DOHH2 (cell line): ENCODE data around the gene SLC44A3.

Experiments
- H3F3A ChIP-seq: fragments of 200-600 bp; sonication (generic), shearing (Covaris generic); 2 replicates; pipeline ENCODE4 v1.6.0; 2016; ENCODE audit warnings: antibody characterized with exemption, mild to moderate bottlenecking; ENCODE audit not compliant: control insufficient read depth, insufficient read depth
- H3K27ac ChIP-seq: fragments of 200-600 bp; sonication (generic); 2 replicates; pipeline ENCODE4 v1.5.1; 2014; ENCODE audit warnings: low read depth, mild to moderate bottlenecking, low read length, moderate library complexity
- H3K27me3 ChIP-seq: fragments of 200-600 bp; sonication (generic); 2 replicates; pipeline ENCODE4 v1.6.1; 2014; ENCODE audit warnings: mild to moderate bottlenecking, low read length, mixed read lengths; ENCODE audit not compliant: control insufficient read depth
- H3K36me3 ChIP-seq: fragments of 200-600 bp; sonication (generic); 2 replicates; pipeline ENCODE4 v1.6.1; 2014; ENCODE audit warnings: mild to moderate bottlenecking, low read length, moderate library complexity, mixed read lengths; ENCODE audit not compliant: control insufficient read depth
- H3K4me1 ChIP-seq: fragments of 200-600 bp; sonication (generic); 2 replicates; pipeline ENCODE4 v1.6.1; 2014; ENCODE audit warnings: mild to moderate bottlenecking, low read length, mixed read lengths; ENCODE audit not compliant: control insufficient read depth
- H3K4me2 ChIP-seq: fragments of 200-600 bp; sonication (generic); 2 replicates; pipeline ENCODE4 v1.6.0; 2014; ENCODE audit warnings: mild to moderate bottlenecking, low read length, moderate library complexity
- H3K4me3 ChIP-seq: fragments of 200-600 bp; sonication (generic); 2 replicates; pipeline ENCODE4 v1.5.1; 2014; ENCODE audit warnings: mild to moderate bottlenecking, low read length, mixed read lengths
- H3K79me2 ChIP-seq: fragments of 200-600 bp; sonication (generic); 2 replicates; pipeline ENCODE4 v1.6.1; 2014; ENCODE audit warnings: mild to moderate bottlenecking, low read length, mixed read lengths; ENCODE audit not compliant: control insufficient read depth
- H3K9me2 ChIP-seq: fragments of 200-600 bp; sonication (generic); replicated peaks from 2 replicates; pipeline ENCODE4 v1.6.1; 2014; ENCODE audit warnings: mild to moderate bottlenecking, low read length, mixed read lengths; ENCODE audit not compliant: control insufficient read depth
- H3K9me3 ChIP-seq: fragments of 200-600 bp; sonication (generic); 2 replicates; pipeline ENCODE4 v1.6.1; 2014; ENCODE audit warnings: antibody characterized with exemption, low read length, mixed read lengths; ENCODE audit not compliant: control insufficient read depth, insufficient read depth
- H4K20me1 ChIP-seq: fragments of 200-600 bp; sonication (generic); 2 replicates; pipeline ENCODE4 v1.6.0; 2014; ENCODE audit warnings: low read depth, mild to moderate bottlenecking, antibody characterized with exemption, low read length, moderate library complexity; ENCODE audit not compliant: control insufficient read depth, insufficient read depth
- CTCF ChIP-seq: fragments of 200-600 bp; sonication (generic); IDR thresholded peaks from one replicate; pipeline ENCODE4 v1.5.1; 2014; ENCODE audit warnings: antibody characterized with exemption, mild to moderate bottlenecking, low read depth, low read length; ENCODE audit not compliant: poor library complexity, severe bottlenecking
- EZH2phosphoT487 ChIP-seq: fragments of 200-600 bp; sonication (generic); IDR thresholded peaks from 2 replicates; pipeline ENCODE4 v1.6.1; 2017; ENCODE audit warnings: borderline replicate concordance, mild to moderate bottlenecking, antibody characterized with exemption, low read length, moderate library complexity, mixed read lengths

SLC44A3 gene

DNA sequence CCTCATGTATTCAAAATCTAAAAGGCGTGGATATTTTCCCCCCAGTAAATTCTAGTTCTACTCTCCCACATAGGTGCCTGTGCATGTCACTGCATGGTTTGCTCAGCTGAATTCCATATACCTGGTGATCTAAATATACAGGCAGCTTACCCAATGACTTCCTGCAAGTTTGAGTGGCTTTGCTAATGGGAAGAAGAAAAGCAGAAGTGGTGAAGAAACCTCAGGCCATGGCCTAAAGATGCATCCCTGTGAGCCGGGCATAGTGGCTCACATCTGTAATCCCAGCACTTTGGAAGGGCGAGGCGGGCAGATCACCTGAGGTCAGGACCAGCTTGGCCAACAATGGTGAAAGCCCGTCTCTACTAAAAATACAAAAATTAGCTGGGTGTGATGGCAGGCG, 11.5 kb downstream of the SLC44A3 start:
- Histone ChIP-seq H3K9me2 (no peaks in the 10 kb centered on the region), H3K9me3 (no peaks in the 10 kb centered on the region), H3K4me3 (no peak overlapping the region), H3K4me2 (no peak overlapping the region), H3K27ac (no peak overlapping the region), H4K20me1 (no peaks in the 10 kb centered on the region), H3K36me3 (no peaks in the 10 kb centered on the region), H3K79me2 (no peaks in the 10 kb centered on the region), H3K4me1 (no peaks in the 10 kb centered on the region), H3K27me3 (peaks cover 7% of the 10 kb centered on the region; the same call in 1 of the 2 replicates), H3F3A (no peaks in the 10 kb centered on the region)
- no peak for TF ChIP-seq CTCF
- TF ChIP-seq EZH2phosphoT487, result no peak

DNA sequence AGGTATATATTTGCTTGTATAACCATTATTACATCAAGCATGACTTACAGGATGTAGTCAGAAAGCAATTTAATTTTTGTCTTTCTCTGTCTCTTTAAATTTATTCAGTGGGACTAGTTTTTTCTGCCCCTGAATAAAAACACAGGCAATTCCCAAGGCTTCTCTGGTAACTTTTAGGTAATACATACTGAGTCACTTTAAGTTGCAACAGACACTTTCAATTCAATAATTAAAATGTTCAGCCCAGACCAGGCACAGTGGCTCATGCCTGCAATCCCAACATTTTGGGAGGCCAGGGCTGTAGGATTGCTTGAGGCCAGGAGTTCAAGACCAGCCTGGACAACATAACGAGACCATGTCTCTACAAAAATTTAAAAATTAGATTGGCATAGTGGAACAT, 12.3 kb downstream of the SLC44A3 start:
- H3K27me3 ChIP-seq, result peaks cover 7% of the 10 kb centered on the region; the same call in 1 of the 2 replicates
- no peaks in the 10 kb centered on the region for H3F3A ChIP-seq
- no peaks in the 10 kb centered on the region for H4K20me1 ChIP-seq
- TF ChIP-seq EZH2phosphoT487, result no peak
- no peak for TF ChIP-seq CTCF
- H3K4me2 ChIP-seq, result no peak overlapping the region
- H3K9me3 ChIP-seq, result no peaks in the 10 kb centered on the region
- no peaks in the 10 kb centered on the region for H3K9me2 ChIP-seq
- H3K79me2 ChIP-seq, result no peaks in the 10 kb centered on the region
- H3K27ac ChIP-seq, result no peak overlapping the region
- no peaks in the 10 kb centered on the region for H3K4me1 ChIP-seq
- H3K36me3 ChIP-seq, result no peaks in the 10 kb centered on the region
- no peak overlapping the region for H3K4me3 ChIP-seq

- Histone ChIP-seq H3K4me2 (no peak overlapping the region), H3K27ac (no peak overlapping the region), H3F3A (no peaks in the 10 kb centered on the region), H4K20me1 (no peaks in the 10 kb centered on the region), H3K79me2 (no peaks in the 10 kb centered on the region), H3K27me3 (peaks cover 7% of the 10 kb centered on the region; the same call in 1 of the 2 replicates), H3K36me3 (no peaks in the 10 kb centered on the region), H3K4me3 (no peak overlapping the region), H3K9me3 (no peaks in the 10 kb centered on the region), H3K4me1 (no peaks in the 10 kb centered on the region), H3K9me2 (no peaks in the 10 kb centered on the region)
- TF ChIP-seq CTCF, result no peak
These were observed 12.9 kb downstream of the SLC44A3 start for GRCh38 chr1:94832931-94833585.
